Central memory CD4-positive, alpha-beta T cell (primary cell): ENCODE results near the gene OGT.
"Not testable (repeated sequence)": the region's sequence is repeated elsewhere in the genome, so short reads cannot be mapped to it uniquely, and the experiment has no call there.

Source experiments
- DNase-seq: peaks from one replicate; pipeline ENCODE4 v3.0.0; 2022

Gene OGT

DNA sequence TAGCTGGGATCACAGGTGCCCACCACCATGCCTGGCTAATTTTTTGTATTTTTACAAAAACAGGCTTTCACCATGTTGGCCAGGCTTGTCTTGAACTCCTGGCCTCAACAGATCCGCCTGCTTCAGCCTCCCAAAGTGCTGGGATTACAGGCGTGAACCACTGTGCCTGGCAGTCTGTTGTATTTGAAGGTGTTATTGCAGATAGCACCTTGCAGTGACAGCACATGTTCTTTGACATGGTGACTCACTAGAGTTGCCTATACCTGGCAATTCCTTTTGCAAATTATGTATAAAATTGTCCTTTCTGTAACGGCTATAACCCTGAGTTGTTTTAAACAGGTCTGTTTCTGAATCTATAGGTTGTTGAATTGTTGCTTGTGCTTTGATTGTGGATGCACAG lies 7.9 kb downstream of the OGT start:
- DNase-seq, result no peak

DNA sequence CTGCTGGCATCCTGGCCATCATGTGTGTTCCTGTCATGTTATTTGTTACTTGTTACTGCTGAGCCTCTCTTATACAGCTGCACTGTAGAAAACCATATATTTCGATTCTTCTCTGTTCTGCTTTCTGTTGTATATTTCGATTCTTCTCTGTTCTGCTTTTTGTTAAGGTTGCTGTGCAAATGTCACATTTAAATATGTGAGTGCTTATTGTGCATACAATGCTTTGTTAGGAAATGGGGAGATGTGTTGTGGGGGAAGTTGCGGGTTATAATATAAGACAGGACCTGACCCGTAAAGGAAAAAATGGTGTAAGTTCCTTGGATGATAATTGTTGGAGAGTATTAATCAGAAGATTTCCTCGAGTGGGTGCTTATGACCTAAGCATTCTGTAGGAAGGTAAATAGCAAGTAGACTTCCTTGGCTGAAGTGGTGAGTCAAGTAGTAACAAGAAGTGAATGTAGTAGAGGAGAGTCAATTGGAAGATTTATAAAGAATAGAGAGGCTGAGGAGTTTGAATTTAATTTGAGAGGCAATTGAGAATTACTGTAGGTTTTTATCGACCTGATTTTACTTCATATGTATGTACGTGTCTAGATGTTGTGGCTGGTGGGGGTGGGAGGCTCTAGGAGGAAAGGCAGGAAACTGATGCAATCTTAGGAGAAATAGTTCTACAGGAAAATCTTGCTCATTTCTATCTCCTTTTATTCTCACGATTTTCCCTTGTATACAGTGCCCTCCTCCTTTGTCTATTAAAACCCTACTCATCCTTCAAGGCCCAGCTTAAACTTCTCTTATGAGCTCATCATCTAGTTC lies 8.5 kb downstream of the OGT start:
- DNase-seq, result no peak

DNA sequence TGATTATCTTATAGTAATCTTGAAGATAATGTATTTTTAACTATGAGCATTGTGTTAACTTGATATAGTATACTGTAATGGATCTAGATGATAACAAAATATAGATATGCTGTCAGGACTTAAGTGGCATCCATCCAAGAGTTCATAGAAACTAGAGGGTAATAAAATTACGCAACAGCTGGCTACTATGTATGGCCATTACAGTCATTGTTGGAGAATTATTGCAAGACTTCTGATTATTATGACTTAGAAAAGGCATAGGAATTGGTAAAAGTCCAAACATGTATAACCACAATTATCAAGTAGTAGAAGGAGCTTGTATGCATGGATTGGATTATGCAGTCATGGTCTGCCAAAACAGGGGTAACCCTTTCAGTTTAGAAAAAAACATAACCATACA lies 9.5 kb downstream of the OGT start:
- no peak for DNase-seq

DNA sequence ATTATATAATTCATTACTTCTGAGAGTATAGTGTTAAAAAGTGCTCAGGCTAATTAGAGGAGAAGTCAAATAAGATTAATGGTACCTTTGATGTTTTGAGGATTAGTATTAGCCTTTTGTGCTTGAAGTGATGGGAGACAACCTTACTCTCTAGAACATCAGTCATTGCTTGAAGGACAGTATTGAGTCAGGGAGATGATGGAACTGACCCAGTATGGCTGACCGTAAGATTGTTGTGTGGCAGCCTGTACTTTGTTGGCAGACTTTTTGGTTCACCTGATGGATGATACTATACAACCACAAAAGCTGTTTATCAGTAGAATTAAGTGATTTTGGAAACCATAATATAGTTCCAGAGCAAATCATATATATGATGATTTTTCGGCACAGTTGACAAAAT lies 9.9 kb downstream of the OGT start:
- no peak for DNase-seq

DNA sequence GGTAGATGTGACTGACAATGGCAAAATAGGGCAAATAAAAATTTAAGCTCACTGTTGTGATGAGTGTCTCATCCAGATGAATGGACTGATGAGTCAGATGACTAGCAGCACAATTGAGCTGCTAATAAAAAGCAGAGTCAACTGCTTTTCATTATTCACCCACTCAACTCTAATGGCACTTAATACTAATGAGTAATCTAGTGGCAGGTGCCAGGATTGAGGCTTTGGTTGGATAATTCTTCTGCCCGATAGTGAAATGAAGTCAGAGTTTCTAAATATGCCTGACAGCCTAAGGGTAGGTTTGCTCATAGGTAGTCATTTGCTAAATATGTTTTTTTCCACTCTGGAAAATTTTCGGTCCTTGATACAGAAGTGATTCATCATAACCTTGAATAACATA lies 10.4 kb downstream of the OGT start:
- no peak for DNase-seq

DNA sequence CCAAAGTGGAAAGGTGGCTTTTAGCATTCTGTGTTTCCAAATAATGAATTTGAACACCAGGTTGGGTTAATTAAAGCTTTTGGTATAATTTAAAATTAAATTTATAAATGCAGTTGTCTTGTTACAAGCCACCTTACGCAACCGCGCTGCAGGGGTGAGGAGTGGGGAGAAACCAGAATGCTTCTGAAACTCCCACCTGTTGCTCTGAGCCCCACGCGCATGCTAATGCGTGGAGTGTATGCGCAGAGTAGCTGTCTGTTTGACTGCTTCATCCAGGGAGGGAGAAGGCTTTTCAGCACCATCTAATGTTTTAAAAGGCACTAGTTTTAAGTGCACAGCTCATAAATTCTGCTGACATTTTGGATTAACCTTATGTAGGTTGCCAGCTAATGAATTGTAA lies 12.5 kb downstream of the OGT start:
- no peak for DNase-seq

DNA sequence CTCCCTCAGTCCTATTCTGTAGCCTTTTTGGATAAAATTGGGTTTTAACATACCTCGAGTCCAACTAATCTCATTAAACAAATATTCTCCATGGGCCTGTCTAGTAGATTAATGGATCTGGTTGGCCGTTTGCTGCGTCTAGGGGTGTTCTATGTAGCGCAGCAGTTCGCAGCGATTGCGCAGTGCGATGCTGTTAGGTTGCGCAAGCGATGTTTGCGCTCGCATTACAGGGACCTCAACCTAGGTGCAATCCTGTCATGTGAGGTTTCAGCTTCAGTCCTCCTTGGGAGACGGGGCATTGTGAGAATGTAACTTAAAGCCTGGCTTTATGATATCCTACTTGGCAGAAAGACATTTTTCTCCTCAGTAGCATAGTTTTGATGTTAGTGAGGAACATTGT lies 14.0 kb downstream of the OGT start:
- no peak for DNase-seq

DNA sequence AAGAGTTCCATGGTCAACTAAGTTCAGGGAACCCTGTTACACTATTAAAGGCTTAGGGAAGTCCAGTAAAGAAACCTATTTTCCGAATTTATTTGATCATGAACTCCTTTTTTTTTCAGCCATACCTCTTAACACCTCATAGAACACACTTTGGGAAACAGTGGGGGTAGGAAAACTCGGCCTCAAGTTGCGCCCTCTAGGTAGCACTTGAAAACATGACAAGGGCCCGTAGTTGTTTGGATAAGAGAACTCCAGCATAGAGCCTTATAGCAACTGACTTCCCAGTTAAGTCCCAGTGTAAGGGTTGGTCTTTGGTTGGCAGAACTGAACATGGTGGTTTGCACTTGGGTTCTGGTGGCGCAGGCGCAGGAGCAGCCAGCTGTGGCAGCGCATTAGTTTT lies 14.4 kb downstream of the OGT start:
- no peak for DNase-seq

DNA sequence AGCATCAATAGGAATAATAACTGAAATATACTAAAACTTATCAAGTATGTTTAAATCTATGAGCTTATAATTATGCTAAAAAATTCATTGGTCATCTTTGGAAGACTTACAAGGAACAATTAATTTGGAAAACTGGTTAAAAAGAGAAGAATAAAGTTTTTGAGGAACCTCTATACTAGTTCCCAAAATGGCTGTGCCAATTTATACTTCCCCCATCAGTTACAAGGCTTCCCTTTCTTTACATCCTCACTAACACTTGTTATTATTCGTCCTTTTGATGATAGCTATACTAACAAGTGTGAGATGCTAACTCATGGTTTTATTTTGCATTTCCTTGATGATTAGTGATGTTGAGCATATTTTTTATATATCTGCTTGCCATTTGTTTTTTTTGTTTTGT lies 17.1 kb downstream of the OGT start:
- no peak for DNase-seq

DNA sequence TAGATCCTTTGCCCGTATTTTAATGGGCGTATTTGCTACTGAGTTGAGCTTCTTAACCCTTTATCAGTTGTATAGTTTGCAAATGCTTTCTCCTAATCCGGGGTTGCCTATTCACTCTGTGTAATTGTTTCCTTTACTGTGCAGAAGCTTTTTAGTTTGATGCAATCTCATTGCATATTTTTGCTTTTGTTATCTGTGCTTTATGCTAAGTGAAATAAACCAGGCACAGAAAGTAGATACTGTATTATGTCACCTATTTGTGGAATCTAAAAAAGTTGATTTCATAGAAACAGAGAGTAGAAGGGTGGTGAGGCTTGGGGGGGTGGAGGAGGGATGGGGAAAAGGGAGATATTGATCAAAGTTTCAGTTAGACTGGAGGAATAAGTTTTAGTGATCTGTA lies 17.7 kb downstream of the OGT start:
- no peak for DNase-seq

DNA sequence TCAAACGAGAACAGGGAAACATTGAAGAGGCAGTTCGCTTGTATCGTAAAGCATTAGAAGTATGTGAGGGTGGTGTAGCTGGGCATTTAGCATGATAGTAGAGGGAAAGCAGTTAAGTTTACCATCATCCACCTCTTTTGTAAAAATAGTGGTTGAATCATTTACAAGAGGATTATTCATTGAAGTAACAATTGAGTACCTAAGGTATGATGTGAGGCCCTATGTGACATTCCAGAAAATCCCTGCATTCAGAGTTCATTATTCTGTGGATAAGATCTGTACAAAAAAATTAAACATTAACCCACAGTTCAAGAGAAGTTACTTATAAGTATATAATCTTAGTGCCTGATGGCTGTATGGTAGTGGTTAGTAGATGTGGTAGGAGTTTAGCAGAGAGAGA lies 23.1 kb downstream of the OGT start:
- no peak for DNase-seq

DNA sequence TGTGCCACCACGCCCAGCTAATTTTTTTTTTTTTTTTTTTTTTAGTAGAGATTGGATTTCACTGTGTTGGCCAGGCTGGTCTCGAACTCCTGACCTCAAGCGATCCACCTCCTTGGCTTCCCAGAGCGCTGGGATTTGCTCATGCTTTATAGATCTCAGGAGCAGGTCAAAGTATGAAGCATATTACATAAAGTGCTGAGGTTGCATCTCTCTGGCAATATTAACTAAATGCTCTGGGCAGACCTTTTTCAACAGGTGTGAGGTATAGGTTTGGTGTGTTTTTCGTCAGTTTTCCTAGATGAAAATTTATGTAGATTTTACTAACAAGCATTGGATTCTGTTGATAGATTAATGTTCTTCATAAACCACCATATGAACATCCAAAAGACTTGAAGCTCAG lies 26.0 kb downstream of the OGT start:
- no peak for DNase-seq

DNA sequence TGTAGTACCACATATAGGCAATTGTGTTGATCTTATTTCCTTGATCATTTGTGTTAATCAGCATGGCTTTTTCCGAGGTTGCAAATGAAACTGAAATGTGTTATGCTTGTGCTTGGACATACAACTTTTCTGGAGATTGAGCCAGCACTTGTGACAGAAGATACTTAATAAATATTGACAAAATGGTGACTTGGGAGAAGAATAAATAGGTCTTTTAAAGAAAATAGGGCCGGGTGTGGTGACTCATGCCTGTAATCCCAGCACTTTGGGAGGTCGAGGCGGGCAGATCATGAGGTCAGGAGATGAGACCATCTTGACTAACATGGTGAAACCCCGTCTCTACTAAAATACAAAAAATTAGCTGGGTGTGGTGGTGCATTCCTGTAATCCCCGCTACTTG lies 26.9 kb downstream of the OGT start:
- not testable (repeated sequence) for DNase-seq

DNA sequence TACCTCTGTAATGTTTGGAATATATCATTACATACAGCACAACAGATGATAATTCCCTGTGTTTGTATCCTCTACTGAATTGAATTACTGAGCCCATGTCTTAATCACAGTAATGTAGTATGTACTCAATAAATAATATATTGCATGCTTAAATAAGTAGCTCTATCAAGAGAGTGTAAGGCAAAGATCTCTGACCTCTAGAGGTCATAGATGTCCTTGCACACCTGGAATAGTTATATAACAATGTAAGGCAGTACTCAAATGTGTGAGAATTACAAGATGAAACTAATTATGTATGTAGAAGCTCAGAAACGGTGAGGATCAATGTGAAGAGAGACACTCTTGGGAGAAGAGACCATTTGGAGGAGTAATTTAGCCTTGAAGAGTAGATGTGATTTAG lies 31.0 kb downstream of the OGT start:
- no peak for DNase-seq

DNA sequence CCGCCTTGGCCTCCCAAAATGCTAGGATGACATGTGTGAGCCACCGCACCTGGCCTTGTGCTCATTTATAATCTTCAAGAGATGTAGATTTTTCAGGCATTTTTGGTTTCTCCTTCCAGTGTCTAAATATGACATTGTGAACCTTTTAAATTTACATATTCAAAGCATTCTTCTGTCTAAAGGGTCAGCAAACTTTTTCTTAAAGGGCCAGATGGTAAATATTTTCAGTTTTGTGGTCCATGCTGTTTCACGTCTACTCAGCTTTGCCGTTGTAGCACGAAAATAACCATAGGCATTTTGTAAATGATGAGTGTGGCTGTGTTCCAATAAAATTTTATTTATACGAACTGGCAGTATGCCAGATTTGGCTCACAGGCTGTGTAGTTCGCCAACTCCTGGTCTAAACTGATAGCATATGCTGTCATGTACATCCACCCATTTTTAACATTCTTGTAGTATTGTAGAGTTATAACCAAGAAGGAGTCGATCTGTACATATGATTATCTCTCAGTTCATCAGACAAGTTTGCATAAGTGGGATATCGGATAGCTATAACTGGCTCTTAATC lies 32.7 kb downstream of the OGT start:
- DNase-seq, result no peak

DNA sequence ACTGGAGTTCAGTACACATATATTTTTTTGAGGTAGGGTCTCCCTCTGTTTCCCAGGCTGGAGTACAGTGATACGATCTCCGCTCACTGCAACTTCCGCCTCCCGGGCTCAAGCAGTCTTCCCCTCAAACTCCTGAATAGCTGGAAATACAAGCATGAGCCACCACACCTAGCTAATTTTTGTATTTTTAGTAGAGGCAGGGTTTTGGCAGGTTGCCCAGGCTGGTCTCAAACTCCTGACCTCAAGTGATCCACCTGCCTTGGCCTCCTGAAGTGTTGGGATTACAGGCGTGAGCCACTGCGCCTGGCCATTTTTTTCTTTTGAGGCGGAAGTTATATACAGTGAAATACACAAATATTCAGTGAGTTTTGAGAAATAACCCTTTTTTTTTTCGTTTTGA lies 38.5 kb downstream of the OGT start:
- not testable (repeated sequence) for DNase-seq

DNA sequence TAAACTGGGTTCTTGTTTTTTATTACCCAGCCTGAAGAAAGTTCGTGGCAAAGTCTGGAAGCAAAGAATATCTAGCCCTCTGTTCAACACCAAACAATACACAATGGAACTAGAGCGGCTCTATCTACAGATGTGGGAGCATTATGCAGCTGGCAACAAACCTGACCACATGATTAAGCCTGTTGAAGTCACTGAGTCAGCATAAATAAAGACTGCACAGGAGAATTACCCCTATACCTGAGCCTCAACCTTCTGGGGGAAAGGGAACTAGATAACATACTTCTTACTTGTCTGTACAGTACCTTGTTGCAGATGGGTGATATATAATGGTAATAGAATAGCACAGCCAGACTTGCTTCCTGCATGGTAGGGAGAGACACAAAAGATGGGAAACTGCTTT lies 40.7 kb downstream of the OGT start:
- DNase-seq, result no peak

DNA sequence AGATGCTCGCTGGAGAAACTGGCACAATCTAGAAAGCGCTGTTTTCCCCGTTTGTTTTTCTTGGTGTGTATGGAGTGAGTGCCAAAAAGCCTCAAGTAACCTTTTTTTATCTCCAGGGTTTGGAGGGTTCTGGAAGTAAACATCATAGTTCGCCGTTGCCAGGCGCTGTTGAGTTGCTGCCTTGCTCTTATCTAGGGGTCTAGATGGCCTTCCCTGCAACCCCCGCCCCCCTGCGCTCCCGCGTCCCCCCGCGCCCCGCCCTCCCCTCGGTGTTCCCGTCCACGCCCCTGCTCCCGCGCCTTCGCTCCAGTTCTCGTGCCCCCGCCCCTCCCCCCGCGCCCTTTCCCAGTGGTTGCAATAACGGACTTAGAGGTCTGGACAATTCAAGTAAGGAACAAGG lies 44.8 kb downstream of the OGT start:
- no peak for DNase-seq

DNA sequence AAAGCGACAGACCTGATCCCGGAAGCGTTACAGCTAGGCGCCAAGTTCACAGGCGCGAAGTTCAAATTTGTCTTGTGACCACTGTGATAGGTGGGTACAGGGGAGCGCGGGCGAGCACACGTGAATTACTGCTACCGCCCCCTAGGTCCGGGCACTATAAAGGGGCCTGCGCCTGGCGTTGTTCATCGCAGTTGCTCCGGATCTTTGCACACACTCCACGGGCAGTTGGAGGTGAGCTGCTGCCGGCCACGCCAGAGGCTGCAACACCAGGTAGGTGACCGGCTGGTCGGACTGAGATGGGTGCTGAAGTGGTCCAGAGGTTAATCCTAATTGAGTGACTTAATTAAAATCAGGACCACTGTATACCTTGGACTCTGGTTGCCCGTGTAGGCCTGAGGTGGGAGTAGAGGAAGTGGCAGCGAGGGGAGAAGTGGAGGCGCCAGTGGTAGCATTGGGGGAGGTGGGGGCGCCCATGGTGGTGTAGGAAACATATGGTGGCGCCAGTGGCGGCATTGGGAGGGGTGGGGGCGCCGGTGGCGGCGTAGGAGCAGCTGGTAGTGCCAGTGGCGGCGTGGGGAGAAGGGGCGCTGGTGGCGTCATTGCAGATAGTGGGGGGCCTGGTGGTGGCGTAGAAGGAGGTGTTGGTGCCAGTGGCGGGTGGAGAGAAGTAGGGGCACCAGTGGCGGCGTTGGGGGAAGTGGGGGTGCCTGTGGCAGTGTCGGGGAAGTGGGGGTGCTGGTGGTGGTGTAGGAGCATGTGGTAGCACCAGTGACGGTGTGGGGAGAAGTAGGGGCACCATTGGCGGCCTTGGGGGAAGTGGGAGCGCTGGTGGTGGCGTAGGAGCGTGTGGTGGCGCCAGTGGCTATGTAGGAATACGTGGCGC lies 45.6 kb downstream of the OGT start, which contains the start of gene GCNA:
Gene GCNA, plus strand, starts transcription at position 185 of the 883 bp plus-strand sequence. CDS start 2,385 bp downstream, outside the sequence.
- no peak for DNase-seq

DNA sequence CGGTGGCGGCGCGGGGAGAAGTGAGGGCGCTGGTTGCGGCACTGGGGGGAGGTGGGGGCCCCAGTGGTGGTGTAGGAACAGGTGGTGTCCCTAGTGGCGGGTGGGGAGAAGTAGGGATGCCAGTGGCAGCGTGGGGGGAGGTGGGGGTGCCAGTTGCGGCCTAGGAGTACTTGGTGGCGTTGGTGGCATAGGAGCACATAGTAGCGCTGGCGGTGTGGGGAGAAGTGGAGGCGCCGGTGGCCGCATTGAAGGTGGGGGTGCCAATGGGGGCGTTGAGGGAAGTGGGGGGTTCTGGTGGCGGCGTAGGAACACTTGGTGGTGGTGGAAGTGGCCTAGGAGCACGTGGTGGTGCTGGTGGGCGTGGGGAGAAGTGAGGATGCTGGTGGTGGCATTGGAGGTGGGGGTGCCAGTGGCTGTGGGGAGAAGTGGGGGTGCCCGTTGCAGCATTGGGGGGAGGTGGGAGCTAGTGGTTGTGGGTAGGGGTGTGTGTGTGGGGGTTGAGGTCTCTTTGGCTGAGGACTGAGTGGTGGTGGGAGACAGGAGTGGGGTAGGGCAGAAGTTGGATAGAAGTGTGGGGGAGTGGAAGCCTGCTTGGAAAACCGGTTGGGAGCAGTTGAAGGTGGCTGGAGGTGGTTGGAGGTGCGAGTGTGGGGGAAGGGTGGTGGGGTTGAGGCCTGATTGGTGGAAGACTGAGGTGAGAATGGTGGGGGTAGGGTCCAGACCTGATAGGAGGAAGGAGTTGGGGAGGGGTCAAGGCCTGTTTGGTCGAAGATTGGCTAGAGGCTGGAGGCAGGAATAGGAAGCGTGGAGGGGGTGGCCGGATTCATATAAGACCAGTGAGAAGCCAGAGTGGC lies 46.5 kb downstream of the OGT start:
- DNase-seq, result no peak

DNA sequence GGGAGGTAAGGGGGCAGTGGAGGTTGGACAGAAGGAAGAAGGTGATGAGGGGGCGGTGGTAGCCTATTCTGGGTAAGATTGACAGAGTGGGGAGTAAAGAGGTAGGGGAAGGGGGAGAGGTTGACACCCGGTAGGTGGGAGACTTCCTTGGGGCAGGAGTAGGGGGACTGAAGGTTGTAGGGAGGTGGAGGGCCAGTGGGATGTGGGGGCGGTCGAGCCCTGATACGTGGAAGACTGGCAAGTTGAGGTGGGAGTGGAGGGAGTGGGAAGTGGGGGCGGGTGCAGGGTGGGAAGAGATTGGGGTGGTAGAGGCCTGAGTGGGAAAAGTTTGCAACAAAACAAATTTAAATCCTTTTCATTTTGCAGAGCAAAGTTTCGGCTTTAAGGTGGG lies 47.1 kb downstream of the OGT start:
- no peak for DNase-seq

DNA sequence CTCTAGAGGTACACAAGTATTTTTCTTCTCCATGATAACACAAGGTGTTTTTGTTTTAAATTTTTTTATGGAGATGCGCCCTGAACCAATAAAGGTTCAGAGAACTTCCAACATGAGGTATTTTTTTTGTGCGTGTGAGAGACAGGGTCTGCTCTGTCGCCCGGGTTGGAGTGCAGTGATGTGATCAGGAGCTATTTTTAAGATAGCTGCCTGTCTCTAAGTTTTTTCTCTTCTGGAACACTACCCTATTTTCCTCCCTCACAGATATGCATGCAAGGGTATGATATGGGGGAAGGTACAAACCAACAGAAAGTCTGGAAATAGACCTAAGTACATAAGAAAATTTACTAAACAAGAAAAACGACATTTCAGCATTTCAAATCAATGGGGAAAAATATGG lies 48.3 kb downstream of the OGT start:
- DNase-seq, result no peak

DNA sequence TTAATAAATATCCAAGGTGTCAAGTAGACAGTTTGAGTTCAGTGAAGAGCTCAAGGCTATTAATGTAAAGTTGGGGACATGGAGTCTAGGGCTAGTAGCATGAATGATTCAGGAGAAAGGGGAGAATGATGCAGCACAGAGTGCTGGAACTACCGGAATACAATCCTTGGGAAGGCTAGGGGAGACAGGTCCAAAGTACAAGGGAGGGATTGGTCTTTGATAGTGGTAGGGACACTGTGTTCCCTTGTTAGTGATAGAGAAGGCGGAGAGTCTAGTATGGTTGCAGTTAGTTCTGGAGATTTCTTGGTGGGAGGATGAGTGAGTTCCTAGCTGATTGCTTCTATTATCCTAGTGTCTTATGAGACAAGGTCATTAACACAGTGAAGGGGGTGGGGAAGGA lies 54.0 kb downstream of the OGT start:
- DNase-seq, result no peak
